Measurements from ENCODE around the gene FAM174C. TPM values are rescaled to one million over a fixed set of nuclear protein-coding genes. Genes with fewer than 3 reads are reported as not detected.

The FAM174C gene
- polyA plus RNA-seq, 1 of the 3 experiments (the other 2 are of a cell fraction), result 78.0 TPM

GRCh38 chr19:1239796-1240737, 35.3 kb upstream of the FAM174C start:
- H3K4me2 ChIP-seq, result peak overlapping the region; percentile 99
- peaks cover 43% of the 10 kb centered on the region for H3K79me2 ChIP-seq (ENCODE audit: insufficient read depth)
- peak; percentile 98 for DNase-seq
- CTCF ChIA-PET, result interaction anchor here (0.8 to 9.7 kb wide), 23 partner anchors 12 to 319 kb away, joined by 3 to 594 read pairs (median 4); partner anchors contain the start of gene CIRBP
- H3K4me3 ChIP-seq (ENCODE audit: low read depth in 2 of 2, low read length in 1 of 2), result peak overlapping the region; percentile 47 to 53
- H2AFZ ChIP-seq (ENCODE audit: low read depth), result peak overlapping the region; percentile 63; the same call in 1 of the 2 replicates
- H3K4me1 ChIP-seq (ENCODE audit: control insufficient read depth in 1 of 2, insufficient read depth in 2 of 2, low read depth in 1 of 2, low read length in 1 of 2), result peaks cover 22 to 47% of the 10 kb centered on the region in 2 experiments; a peak in 3 of 4 replicates
- H3K36me3 ChIP-seq (replicated peaks in 1 of 2; ENCODE audit: control insufficient read depth in 1 of 2, insufficient read depth in 2 of 2, low read length in 1 of 2), result peaks cover 0 to 4% of the 10 kb centered on the region in 2 experiments
- no peaks in the 10 kb centered on the region for H3K27me3 ChIP-seq (ENCODE audit: insufficient read depth)
- H3K9me3 ChIP-seq, result no peaks in the 10 kb centered on the region
- H4K20me1 ChIP-seq (ENCODE audit: insufficient read depth), result peaks cover 18% of the 10 kb centered on the region; the same call in 1 of the 2 replicates
- 23% methylated on average over 18 of the region's 84 CpGs for WGBS (ENCODE audit: low lambda C conversion rate)
- peak overlapping the region; percentile 56; the same call in 1 of the 2 replicates for H3K9ac ChIP-seq
- POLR2A ChIA-PET, result interaction anchor here (4.3 kb wide), 1 partner anchor 29 kb away, joined by 49 read pairs; the partner anchor contains the start of gene CIRBP
- no peaks in the 10 kb centered on the region for H3K9me2 ChIP-seq
- peaks cover 38% of the 10 kb centered on the region for H3F3A ChIP-seq (replicated peaks; ENCODE audit: insufficient read depth)
- H3K27ac ChIP-seq (ENCODE audit: low read depth in 2 of 2, low read length in 1 of 2), result peak overlapping the region; percentile 65 to 86; a peak in 3 of 4 replicates
- TF ChIP-seq FOXM1 (IDR thresholded peaks at IDR 0.05; ENCODE audit: low read depth), result no peak
- peak; percentile 82 for TF ChIP-seq SMC3 (IDR thresholded peaks at IDR 0.05; ENCODE audit: low read depth, low read length)
- TF ChIP-seq RAD21 (IDR thresholded peaks at IDR 0.05; ENCODE audit: low read length), result peak; percentile 85
- no peak for TF ChIP-seq SIN3A (IDR thresholded peaks at IDR 0.05; ENCODE audit: borderline replicate concordance, low read depth, low read length)
- no peak for TF ChIP-seq RXRA (IDR thresholded peaks at IDR 0.05; ENCODE audit: borderline replicate concordance, low read depth)
- TF ChIP-seq FOXJ3 (CRISPR knock-in tag; IDR thresholded peaks at IDR 0.05), result no peak
- TF ChIP-seq USF1 (IDR thresholded peaks at IDR 0.05; ENCODE audit: borderline replicate concordance, low read depth), result no peak
- no peak for TF ChIP-seq CHD2 (IDR thresholded peaks at IDR 0.05; ENCODE audit: low read length, partially characterized antibody)
- TF ChIP-seq JUND (IDR thresholded peaks at IDR 0.05), result no peak
- no peak for TF ChIP-seq GABPA (IDR thresholded peaks at IDR 0.05; ENCODE audit: low read depth)
- TF ChIP-seq POLR2AphosphoS5 (IDR thresholded peaks at IDR 0.05; ENCODE audit: low read depth, low read length), result no peak
- 0 out of 2 replicates have a peak, but pooled peaks have one; percentile 7 for TF ChIP-seq RCOR1 (IDR thresholded peaks at IDR 0.05; ENCODE audit: low read length)
- no peak for TF ChIP-seq RFX5 (IDR thresholded peaks at IDR 0.05; ENCODE audit: low read length)
- no peak for TF ChIP-seq ELF1 (IDR thresholded peaks at IDR 0.05)
- TF ChIP-seq EZH2phosphoT487 (IDR thresholded peaks at IDR 0.05; ENCODE audit: borderline replicate concordance, low read depth), result no peak
- no peak for TF ChIP-seq MAX (IDR thresholded peaks at IDR 0.05; ENCODE audit: low read depth)
- TF ChIP-seq FOSL2 (IDR thresholded peaks at IDR 0.05; ENCODE audit: borderline replicate concordance, low read depth), result no peak
- TF ChIP-seq IRF3 (IDR thresholded peaks at IDR 0.05; ENCODE audit: low read depth, low read length), result no peak
- no peak for TF ChIP-seq EP300 (IDR thresholded peaks at IDR 0.05; ENCODE audit: borderline replicate concordance in 1 of 2, low read depth in 1 of 2, low read length in 1 of 2)
- no peak for TF ChIP-seq TEAD4 (IDR thresholded peaks at IDR 0.05; ENCODE audit: borderline replicate concordance, insufficient read depth)
- no peak for TF ChIP-seq MEF2A (IDR thresholded peaks at IDR 0.05; ENCODE audit: borderline replicate concordance, low read depth)
- TF ChIP-seq ZBTB33 (IDR thresholded peaks at IDR 0.05; ENCODE audit: borderline replicate concordance, low read depth), result no peak
- no peak for TF ChIP-seq PBX3 (IDR thresholded peaks at IDR 0.05)
- TF ChIP-seq USF2 (IDR thresholded peaks at IDR 0.05; ENCODE audit: borderline replicate concordance, low read depth, low read length), result no peak
- no peak for TF ChIP-seq GATA2 (CRISPR knock-in tag; IDR thresholded peaks at IDR 0.05)
- TF ChIP-seq MXI1 (IDR thresholded peaks at IDR 0.05; ENCODE audit: low read depth, low read length), result peak; percentile 25; the same call in 1 of the 2 replicates
- TF ChIP-seq TAF1 (IDR thresholded peaks at IDR 0.05; ENCODE audit: borderline replicate concordance, low read depth, low read length), result no peak

All from SK-N-SH (cell line).